A549 treated with CORT108297 at 1 μM for 4 hours (cell line): ENCODE results near the gene SOCS3. TPM values are rescaled to one million over a fixed set of nuclear protein-coding genes. Genes with fewer than 3 reads are reported as not detected.

Experiments
- total RNA-seq: library from RNA; stranded (reverse); fragments of 200-300 nt; extraction: Qiagen RNA extraction; gene quantifications from 5 replicates; pipeline ENCODE4 v1.2.3, GENCODE V29; 2022

Gene SOCS3
- total RNA-seq = 32.7 to 54.0 TPM (median 47.5 TPM) in 5 replicates

GRCh38 chr17:78359997-78360370, at the start of gene SOCS3:
SOCS3 (minus strand) TSS chr17:78360077; CDS start chr17:78359095, 982 bp downstream.

GRCh38 chr17:78378225-78379130, 18.6 kb upstream of the SOCS3 start, which contains the start of gene PGS1:
PGS1 (plus strand) TSS chr17:78378649; CDS start chr17:78378666, 17 bp downstream.

Other genes starting within 250 kb of the SOCS3 start
- gene TMC6, start 231.3 kb downstream of the SOCS3 start, total RNA-seq = 7.4 to 13.1 TPM (median 12.0 TPM) in 5 replicates
- 0.25 to 0.79 TPM (median 0.34 TPM) in 5 replicates for gene TMC8, start 229.3 kb downstream of the SOCS3 start, total RNA-seq
- not detected in 5 replicates for gene C17orf99, start 213.7 kb downstream of the SOCS3 start, total RNA-seq
- 120 to 222 TPM (median 206 TPM) in 5 replicates for gene SYNGR2, start 191.5 kb downstream of the SOCS3 start, total RNA-seq
- gene TK1, start 173.0 kb downstream of the SOCS3 start, total RNA-seq = 227 to 285 TPM (median 247 TPM) in 5 replicates
- gene AFMID, start 172.7 kb downstream of the SOCS3 start, total RNA-seq = 41.0 to 62.5 TPM (median 41.2 TPM) in 5 replicates
- 100 to 110 TPM (median 107 TPM) in 5 replicates for gene BIRC5, start 145.8 kb downstream of the SOCS3 start, total RNA-seq
- gene TMEM235, start 128.4 kb downstream of the SOCS3 start, total RNA-seq = not detected in 5 replicates
- 21.6 to 31.6 TPM (median 29.0 TPM) in 5 replicates for gene PGS1, start 18.6 kb upstream of the SOCS3 start, total RNA-seq
- gene DNAH17, start 217.3 kb upstream of the SOCS3 start, total RNA-seq = 1.0 to 1.8 TPM (median 1.5 TPM) in 5 replicates